GM12878 (cell line): Measurements from ENCODE around the gene SGMS1. TPM values are rescaled to one million over a fixed set of nuclear protein-coding genes. Genes with fewer than 3 reads are reported as not detected.

ENCODE experiments used
- ATAC-seq: fragments of 200-7000 bp; cut with Tn5 transposase; 3 replicates; pipeline ENCODE4 v1.9.1; 2020; ENCODE audit warnings: mild to moderate bottlenecking, moderate library complexity
- BruUV-seq: library from RNA; stranded (reverse); fragments of 400-500 nt; replicated peaks from 2 replicates; lab custom pipeline; 2021; lab: Mats Ljungman, UMichigan
- CTCF ChIA-PET: fragments of 300-600 bp; sonication (Branson Sonifier 250); formaldehyde crosslinking; extraction: SDS; loops from one replicate; lab custom pipeline; 2021; ENCODE audit warnings: inconsistent platforms; lab: Yijun Ruan, JAX
- POLR2A ChIA-PET: fragments of 350-600 bp; formaldehyde crosslinking; extraction: SDS; loops from one replicate; lab custom pipeline; 2021; ENCODE audit warnings: inconsistent platforms; lab: Charles Lee
- RAD21 ChIA-PET: fragments of 300-600 bp; sonication (Branson Sonifier 250); formaldehyde crosslinking; loops from one replicate; lab custom pipeline; 2023; ENCODE audit warnings: antibody characterized with exemption; ENCODE audit not compliant: unreplicated experiment; lab: Charles Lee
- SMC1A ChIA-PET: fragments of 300-600 bp; sonication (Branson Sonifier 250); formaldehyde crosslinking; loops from one replicate; lab custom pipeline; 2023; ENCODE audit not compliant: unreplicated experiment, uncharacterized antibody; lab: Charles Lee
- DNase-seq: peaks from one replicate; pipeline ENCODE4 v3.0.0-alpha.2; 2011; ENCODE audit warnings: low read depth, low spot score
- FAIRE-seq: peaks from 3 replicates; lab custom pipeline; 2011; peaks lifted over from hg19 to GRCh38; lab: Jason Lieb, UNC
- H2AFZ ChIP-seq: 2 replicates; pipeline ENCODE4 v1.6.0; 2011; ENCODE audit warnings: low read depth, low read length, control low read depth; ENCODE audit not compliant: control insufficient read depth
- H3K27ac ChIP-seq: 2 replicates; pipeline ENCODE4 v1.5.1; 2011; ENCODE audit warnings: control low read depth; ENCODE audit not compliant: control insufficient read depth, insufficient read depth
- H3K27me3 ChIP-seq, 2 experiments: replicated peaks in 1 of 2; 2 replicates each; pipeline versions ENCODE4 v1.6.0 to v1.6.1; 2011; ENCODE audit warnings: low read length in 1 of 2; ENCODE audit not compliant: control insufficient read depth in 2 of 2, insufficient read depth in 2 of 2
- H3K36me3 ChIP-seq, 2 experiments: 2 replicates each; pipeline ENCODE4 v1.5.1; 2011; ENCODE audit warnings: low read length in 1 of 2; ENCODE audit not compliant: control insufficient read depth in 2 of 2, insufficient read depth in 2 of 2
- H3K4me1 ChIP-seq: 2 replicates; pipeline ENCODE4 v1.6.1; 2011; ENCODE audit warnings: mild to moderate bottlenecking, low read length, moderate library complexity, mixed read lengths; ENCODE audit not compliant: control insufficient read depth, insufficient read depth
- H3K4me2 ChIP-seq: 2 replicates; pipeline ENCODE4 v1.6.0; 2011; ENCODE audit warnings: control low read depth; ENCODE audit not compliant: control insufficient read depth, insufficient read depth
- H3K4me3 ChIP-seq: fragments of 200-600 bp; sonication (generic); 2 replicates; pipeline ENCODE4 v1.5.1; 2016
- H3K79me2 ChIP-seq: 2 replicates; pipeline ENCODE4 v1.6.0; 2011; ENCODE audit warnings: low read length; ENCODE audit not compliant: control insufficient read depth, insufficient read depth
- H3K9ac ChIP-seq: 2 replicates; pipeline ENCODE4 v1.8.0; 2011; ENCODE audit warnings: low read length, control low read depth, mixed read lengths; ENCODE audit not compliant: control insufficient read depth, insufficient read depth
- H3K9me3 ChIP-seq: replicated peaks from 3 replicates; pipeline ENCODE4 v1.5.1; 2011; ENCODE audit warnings: mild to moderate bottlenecking, low read length; ENCODE audit not compliant: control insufficient read depth, insufficient read depth
- H4K20me1 ChIP-seq: 2 replicates; pipeline ENCODE4 v1.6.0; 2011; ENCODE audit not compliant: control insufficient read depth, insufficient read depth
- CBX3 ChIP-seq: fragments of 200-600 bp; sonication (generic); IDR thresholded peaks from 2 replicates; pipeline ENCODE4 v1.6.1; 2016; ENCODE audit warnings: low read depth, borderline replicate concordance
- IKZF1 ChIP-seq: fragments of 450-650 bp; conservative IDR thresholded peaks from 2 replicates; pipeline ENCODE4 v1.6.1; 2017; ENCODE audit warnings: antibody characterized with exemption, mild to moderate bottlenecking
- MEF2B ChIP-seq: fragments of 450-650 bp; IDR thresholded peaks from 2 replicates; pipeline ENCODE4 v1.6.1; 2018; ENCODE audit warnings: mild to moderate bottlenecking, moderate library complexity; ENCODE audit not compliant: partially characterized antibody, poor library complexity, severe bottlenecking
- RAD51 ChIP-seq: fragments of 450-650 bp; IDR thresholded peaks from 2 replicates; pipeline ENCODE4 v1.6.1; 2016; ENCODE audit warnings: moderate library complexity, mild to moderate bottlenecking, inconsistent platforms
- RUNX3 ChIP-seq: IDR thresholded peaks from 2 replicates; pipeline ENCODE4 v1.6.1; 2012; ENCODE audit warnings: low read length, inconsistent platforms
- TCF3 ChIP-seq: IDR thresholded peaks from 2 replicates; pipeline ENCODE4 v1.6.1; 2012; ENCODE audit warnings: low read depth, mild to moderate bottlenecking, low read length, borderline replicate concordance; ENCODE audit not compliant: insufficient read depth
- WGBS: methylation state at CpG from one replicate; pipeline ENCODE4 v1.1.6; 2016; ENCODE audit warnings: low lambda C conversion rate; ENCODE audit not compliant: insufficient replicate concordance, insufficient coverage; ENCODE audit errors: missing lambda C conversion rate; 5-methylcytosine and 5-hydroxymethylcytosine counted together
- in situ Hi-C: fragments of 300-500 bp; cut with MboI; formaldehyde crosslinking; loops from 9 replicates; pipeline ENCODE4 v1.14.3; 2018; ENCODE audit warnings: mixed read lengths
- intact Hi-C: fragments of 100-400 bp; cut with micrococcal nuclease; formaldehyde crosslinking; loops from one replicate; pipeline ENCODE4 v1.14.2; 2022; ENCODE audit not compliant: unreplicated experiment
- polyA plus RNA-seq, 11 experiments: library from polyadenylated mRNA; depleted of rRNA in 4 of 11; unstranded in 6 of 11; stranded (reverse) in 5 of 11; fragments of >200 nt; fragmentation: Nextera tagmentation in 4 of 11; fragmentation: Illumina TruSeq in 1 of 11; extraction: Ambion mirVana in 4 of 11; extraction: Trizol in 1 of 11; gene quantifications; 1 replicate in 1 of 11; 2 replicates in 10 of 11; pipeline versions ENCODE4 v1.2.1 to v1.2.3, GENCODE V29; 2011 to 2016; ENCODE audit warnings: inconsistent platforms in 2 of 11, missing spikeins in 2 of 11, low read depth in 1 of 11
- total RNA-seq, 4 experiments: library from RNA; depleted of rRNA in 3 of 4; stranded (reverse); fragments of >200 nt in 3 of 4; fragmentation: Illumina TruSeq in 1 of 4; extraction: Trizol in 1 of 4; gene quantifications; 2 replicates each; pipeline versions ENCODE4 v1.2.1 to v1.2.3, GENCODE V29; 2013 to 2021
- TF ChIP-seq, protein P1 (sequence below): IDR thresholded peaks from 2 replicates; pipeline ENCODE4 v1.6.1; 2012; ENCODE audit warnings: improper control_type of control experiment, low read depth, low read length; ENCODE audit not compliant: insufficient replicate concordance

Gene SGMS1
- total and polyA plus RNA-seq, 10 of the 15 experiments (the other 5 are each of a cell fraction or from before 2014, with no cell fraction given) = 1.4 to 14.5 (median 4.9) TPM

- FAIRE-seq (no peak), ATAC-seq (peak; percentile 75), DNase-seq (no peak)
- no peaks in the 10 kb centered on the region; the same call in 2 of the 3 replicates for H3K9me3 ChIP-seq
- peak overlapping the region; percentile 9 for H2AFZ ChIP-seq
- intact Hi-C loops = no loop called here
- TF ChIP-seq RAD51 (no peak), TCF3 (no peak), MEF2B (no peak)
- ChIA-PET CTCF (interaction anchor here (1.1 to 1.9 kb wide), 6 partner anchors 9 to 145 kb away, joined by 3 to 6 read pairs (median 4); no protein-coding TSS in a partner anchor), SMC1A (interaction anchor here (0.8 to 5.9 kb wide), 17 partner anchors 9 to 151 kb away, joined by 3 to 50 read pairs (median 7); no protein-coding TSS in a partner anchor), POLR2A (interaction anchor here (0.9 to 2.5 kb wide), 6 partner anchors 9 to 38 kb away, joined by 3 to 10 read pairs (median 6); no protein-coding TSS in a partner anchor), RAD21 (interaction anchor here (1.3 to 1.9 kb wide), 8 partner anchors 10 to 42 kb away, joined by 4 to 9 read pairs (median 8); no protein-coding TSS in a partner anchor)
- in situ Hi-C loops = no loop called here
- H3K27ac ChIP-seq = peak overlapping the region; percentile 51
- H3K4me1 ChIP-seq = peaks cover 45% of the 10 kb centered on the region
- no peaks in the 10 kb centered on the region for H4K20me1 ChIP-seq
- peak overlapping the region; percentile 26 for H3K4me2 ChIP-seq
- no TSS peak for BruUV-seq
- peak overlapping the region; percentile 35 for H3K9ac ChIP-seq
- H3K79me2 ChIP-seq = no peaks in the 10 kb centered on the region; the same call in none of the 2 replicates
- no peaks in the 10 kb centered on the region for H3K36me3 ChIP-seq
- H3K27me3 ChIP-seq = no peaks in the 10 kb centered on the region
- H3K4me3 ChIP-seq = no peak overlapping the region
Observed at GRCh38 chr10:50470345-50470744, 153.4 kb downstream of the SGMS1 start.

GRCh38 chr10:50469778-50470193 is 154.0 kb downstream of the SGMS1 start:
- TF ChIP-seq RUNX3 = peak; percentile 38; the same call in 1 of the 2 replicates
- TF ChIP-seq, protein P1, sequence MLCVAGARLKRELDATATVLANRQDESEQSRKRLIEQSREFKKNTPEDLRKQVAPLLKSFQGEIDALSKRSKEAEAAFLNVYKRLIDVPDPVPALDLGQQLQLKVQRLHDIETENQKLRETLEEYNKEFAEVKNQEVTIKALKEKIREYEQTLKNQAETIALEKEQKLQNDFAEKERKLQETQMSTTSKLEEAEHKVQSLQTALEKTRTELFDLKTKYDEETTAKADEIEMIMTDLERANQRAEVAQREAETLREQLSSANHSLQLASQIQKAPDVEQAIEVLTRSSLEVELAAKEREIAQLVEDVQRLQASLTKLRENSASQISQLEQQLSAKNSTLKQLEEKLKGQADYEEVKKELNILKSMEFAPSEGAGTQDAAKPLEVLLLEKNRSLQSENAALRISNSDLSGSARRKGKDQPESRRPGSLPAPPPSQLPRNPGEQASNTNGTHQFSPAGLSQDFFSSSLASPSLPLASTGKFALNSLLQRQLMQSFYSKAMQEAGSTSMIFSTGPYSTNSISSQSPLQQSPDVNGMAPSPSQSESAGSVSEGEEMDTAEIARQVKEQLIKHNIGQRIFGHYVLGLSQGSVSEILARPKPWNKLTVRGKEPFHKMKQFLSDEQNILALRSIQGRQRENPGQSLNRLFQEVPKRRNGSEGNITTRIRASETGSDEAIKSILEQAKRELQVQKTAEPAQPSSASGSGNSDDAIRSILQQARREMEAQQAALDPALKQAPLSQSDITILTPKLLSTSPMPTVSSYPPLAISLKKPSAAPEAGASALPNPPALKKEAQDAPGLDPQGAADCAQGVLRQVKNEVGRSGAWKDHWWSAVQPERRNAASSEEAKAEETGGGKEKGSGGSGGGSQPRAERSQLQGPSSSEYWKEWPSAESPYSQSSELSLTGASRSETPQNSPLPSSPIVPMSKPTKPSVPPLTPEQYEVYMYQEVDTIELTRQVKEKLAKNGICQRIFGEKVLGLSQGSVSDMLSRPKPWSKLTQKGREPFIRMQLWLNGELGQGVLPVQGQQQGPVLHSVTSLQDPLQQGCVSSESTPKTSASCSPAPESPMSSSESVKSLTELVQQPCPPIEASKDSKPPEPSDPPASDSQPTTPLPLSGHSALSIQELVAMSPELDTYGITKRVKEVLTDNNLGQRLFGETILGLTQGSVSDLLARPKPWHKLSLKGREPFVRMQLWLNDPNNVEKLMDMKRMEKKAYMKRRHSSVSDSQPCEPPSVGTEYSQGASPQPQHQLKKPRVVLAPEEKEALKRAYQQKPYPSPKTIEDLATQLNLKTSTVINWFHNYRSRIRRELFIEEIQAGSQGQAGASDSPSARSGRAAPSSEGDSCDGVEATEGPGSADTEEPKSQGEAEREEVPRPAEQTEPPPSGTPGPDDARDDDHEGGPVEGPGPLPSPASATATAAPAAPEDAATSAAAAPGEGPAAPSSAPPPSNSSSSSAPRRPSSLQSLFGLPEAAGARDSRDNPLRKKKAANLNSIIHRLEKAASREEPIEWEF = peak; percentile 77
- no peak for TF ChIP-seq CBX3
- peak; percentile 47 for TF ChIP-seq MEF2B
- 0 out of 2 replicates have a peak, but pooled peaks have one; percentile 17 for TF ChIP-seq IKZF1
- H2AFZ ChIP-seq = no peak overlapping the region
- FAIRE-seq (no peak), ATAC-seq (peak; percentile 63), DNase-seq (no peak)
- no peaks in the 10 kb centered on the region; the same call in none of the 2 replicates for H3K79me2 ChIP-seq
- ChIA-PET RAD21 (interaction anchor here (1.3 to 1.9 kb wide), 7 partner anchors 9 to 38 kb away, joined by 4 to 9 read pairs (median 8); no protein-coding TSS in a partner anchor), CTCF (interaction anchor here (1.2 to 1.9 kb wide), 3 partner anchors 9 to 14 kb away, joined by 3 to 6 read pairs (median 5); no protein-coding TSS in a partner anchor), POLR2A (interaction anchor here (0.9 to 2.5 kb wide), 6 partner anchors 9 to 32 kb away, joined by 3 to 10 read pairs (median 6); no protein-coding TSS in a partner anchor), SMC1A (interaction anchor here (1.2 to 5.9 kb wide), 15 partner anchors 9 to 52 kb away, joined by 3 to 50 read pairs (median 9); no protein-coding TSS in a partner anchor)
- H3K27ac ChIP-seq = peak overlapping the region; percentile 51; the same call in 1 of the 2 replicates
- no peaks in the 10 kb centered on the region; the same call in 2 of the 3 replicates for H3K9me3 ChIP-seq
- in situ Hi-C loops = no loop called here
- no peaks in the 10 kb centered on the region for H4K20me1 ChIP-seq
- peak overlapping the region; percentile 35 for H3K9ac ChIP-seq
- no peaks in the 10 kb centered on the region; a peak in 1 of 4 replicates for H3K27me3 ChIP-seq
- H3K4me3 ChIP-seq = no peak overlapping the region
- H3K36me3 ChIP-seq = 0 out of 4 replicates have a peak, but pooled peaks cover 0 to under 1% of the 10 kb centered on the region in 2 experiments
- H3K4me2 ChIP-seq = peak overlapping the region; percentile 26
- intact Hi-C loops = no loop called here
- 13% methylated on average over 3 of the region's 3 CpGs for WGBS
- BruUV-seq = no TSS peak
- peaks cover 45% of the 10 kb centered on the region for H3K4me1 ChIP-seq
